HL-60 (cell line): ENCODE results near the gene PARVA.
"Not testable (repeated sequence)": the region's sequence is repeated elsewhere in the genome, so short reads cannot be mapped to it uniquely, and the experiment has no call there.

ENCODE experiments used
- DNase-seq, 2 experiments: peaks; one replicate each; pipeline ENCODE4 v3.0.0-alpha.2; 2010 to 2020; ENCODE audit warnings: low read depth in 1 of 2, low spot score in 1 of 2
- H3K27ac ChIP-seq: fragments of 250-450 bp; sonication (Bioruptor Pico); replicated peaks from 2 replicates; pipeline ENCODE4 v1.5.1; 2020; ENCODE audit warnings: mild to moderate bottlenecking, moderate library complexity
- H3K27me3 ChIP-seq: fragments of 250-450 bp; sonication (Bioruptor Pico); 2 replicates; pipeline ENCODE4 v1.5.1; 2021; ENCODE audit warnings: mild to moderate bottlenecking, moderate library complexity; ENCODE audit not compliant: insufficient read depth, poor library complexity, severe bottlenecking
- H3K4me3 ChIP-seq: replicated peaks from 2 replicates; pipeline ENCODE4 v1.5.1; 2011; ENCODE audit warnings: mild to moderate bottlenecking, control low read depth, low read length; ENCODE audit not compliant: insufficient read depth
- GABPA ChIP-seq: IDR thresholded peaks from 2 replicates; pipeline ENCODE4 v1.6.1; 2012; ENCODE audit warnings: low read depth
- POLR2AphosphoS5 ChIP-seq: IDR thresholded peaks from 2 replicates; pipeline ENCODE4 v1.6.1; 2012; ENCODE audit warnings: low read depth
- SPI1 ChIP-seq: IDR thresholded peaks from 2 replicates; pipeline ENCODE4 v1.6.1; 2012; ENCODE audit warnings: low read depth, mild to moderate bottlenecking, borderline replicate concordance
- TF ChIP-seq, protein P1 (sequence below): IDR thresholded peaks from one replicate; pipeline ENCODE4 v1.5.1; 2011; ENCODE audit warnings: low read length, control low read depth, inconsistent platforms; ENCODE audit not compliant: insufficient read depth
- TF ChIP-seq, protein P2 (sequence below): IDR thresholded peaks from 2 replicates; pipeline ENCODE4 v1.6.1; 2012; ENCODE audit warnings: low read depth; ENCODE audit not compliant: insufficient replicate concordance

PARVA gene

DNA sequence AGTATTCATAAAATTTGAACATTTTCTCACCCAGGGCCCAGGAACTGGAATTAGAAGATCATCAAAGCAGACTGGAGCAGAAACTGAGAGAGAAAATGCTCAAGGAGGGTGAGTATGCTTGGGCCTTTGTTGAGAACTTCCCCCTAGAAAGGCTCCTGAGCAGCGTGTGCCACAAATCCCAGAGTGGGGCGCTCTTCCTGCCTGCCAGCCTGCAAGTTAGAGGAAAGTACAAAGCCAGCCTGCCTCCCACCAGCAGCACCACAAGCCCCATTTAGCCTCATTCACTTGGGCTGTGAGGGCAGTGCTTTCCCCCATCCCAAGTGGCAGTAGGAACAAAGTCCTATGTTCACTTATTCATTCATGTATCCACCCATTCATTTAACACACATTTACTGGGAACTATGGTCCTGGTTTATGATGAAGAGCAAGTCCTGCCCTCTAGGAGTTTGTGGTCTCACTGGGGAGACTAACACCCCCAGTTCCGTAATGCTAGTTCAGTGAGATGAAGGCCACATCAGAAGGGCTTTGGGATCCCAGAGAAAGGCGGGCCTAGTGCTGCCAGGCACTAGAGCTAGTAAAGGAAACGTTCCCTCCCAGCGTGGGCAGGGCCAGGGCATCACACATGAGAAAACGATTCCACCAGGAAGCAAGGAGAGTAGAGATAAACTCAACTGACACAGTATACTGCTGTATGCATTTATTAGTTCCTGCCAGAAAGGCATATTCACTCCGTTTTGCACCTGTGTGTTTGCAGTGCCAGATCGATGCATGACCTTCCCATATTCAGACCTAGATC lies 22.4 kb upstream of the PARVA start:
- Histone ChIP-seq H3K4me3 (no peak overlapping the region), H3K27ac (no peak overlapping the region), H3K27me3 (no peaks in the 10 kb centered on the region)
- no peak for DNase-seq
- TF ChIP-seq SPI1: no peak
- TF ChIP-seq, protein P1, sequence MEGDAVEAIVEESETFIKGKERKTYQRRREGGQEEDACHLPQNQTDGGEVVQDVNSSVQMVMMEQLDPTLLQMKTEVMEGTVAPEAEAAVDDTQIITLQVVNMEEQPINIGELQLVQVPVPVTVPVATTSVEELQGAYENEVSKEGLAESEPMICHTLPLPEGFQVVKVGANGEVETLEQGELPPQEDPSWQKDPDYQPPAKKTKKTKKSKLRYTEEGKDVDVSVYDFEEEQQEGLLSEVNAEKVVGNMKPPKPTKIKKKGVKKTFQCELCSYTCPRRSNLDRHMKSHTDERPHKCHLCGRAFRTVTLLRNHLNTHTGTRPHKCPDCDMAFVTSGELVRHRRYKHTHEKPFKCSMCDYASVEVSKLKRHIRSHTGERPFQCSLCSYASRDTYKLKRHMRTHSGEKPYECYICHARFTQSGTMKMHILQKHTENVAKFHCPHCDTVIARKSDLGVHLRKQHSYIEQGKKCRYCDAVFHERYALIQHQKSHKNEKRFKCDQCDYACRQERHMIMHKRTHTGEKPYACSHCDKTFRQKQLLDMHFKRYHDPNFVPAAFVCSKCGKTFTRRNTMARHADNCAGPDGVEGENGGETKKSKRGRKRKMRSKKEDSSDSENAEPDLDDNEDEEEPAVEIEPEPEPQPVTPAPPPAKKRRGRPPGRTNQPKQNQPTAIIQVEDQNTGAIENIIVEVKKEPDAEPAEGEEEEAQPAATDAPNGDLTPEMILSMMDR: no peak
- TF ChIP-seq, protein P2, sequence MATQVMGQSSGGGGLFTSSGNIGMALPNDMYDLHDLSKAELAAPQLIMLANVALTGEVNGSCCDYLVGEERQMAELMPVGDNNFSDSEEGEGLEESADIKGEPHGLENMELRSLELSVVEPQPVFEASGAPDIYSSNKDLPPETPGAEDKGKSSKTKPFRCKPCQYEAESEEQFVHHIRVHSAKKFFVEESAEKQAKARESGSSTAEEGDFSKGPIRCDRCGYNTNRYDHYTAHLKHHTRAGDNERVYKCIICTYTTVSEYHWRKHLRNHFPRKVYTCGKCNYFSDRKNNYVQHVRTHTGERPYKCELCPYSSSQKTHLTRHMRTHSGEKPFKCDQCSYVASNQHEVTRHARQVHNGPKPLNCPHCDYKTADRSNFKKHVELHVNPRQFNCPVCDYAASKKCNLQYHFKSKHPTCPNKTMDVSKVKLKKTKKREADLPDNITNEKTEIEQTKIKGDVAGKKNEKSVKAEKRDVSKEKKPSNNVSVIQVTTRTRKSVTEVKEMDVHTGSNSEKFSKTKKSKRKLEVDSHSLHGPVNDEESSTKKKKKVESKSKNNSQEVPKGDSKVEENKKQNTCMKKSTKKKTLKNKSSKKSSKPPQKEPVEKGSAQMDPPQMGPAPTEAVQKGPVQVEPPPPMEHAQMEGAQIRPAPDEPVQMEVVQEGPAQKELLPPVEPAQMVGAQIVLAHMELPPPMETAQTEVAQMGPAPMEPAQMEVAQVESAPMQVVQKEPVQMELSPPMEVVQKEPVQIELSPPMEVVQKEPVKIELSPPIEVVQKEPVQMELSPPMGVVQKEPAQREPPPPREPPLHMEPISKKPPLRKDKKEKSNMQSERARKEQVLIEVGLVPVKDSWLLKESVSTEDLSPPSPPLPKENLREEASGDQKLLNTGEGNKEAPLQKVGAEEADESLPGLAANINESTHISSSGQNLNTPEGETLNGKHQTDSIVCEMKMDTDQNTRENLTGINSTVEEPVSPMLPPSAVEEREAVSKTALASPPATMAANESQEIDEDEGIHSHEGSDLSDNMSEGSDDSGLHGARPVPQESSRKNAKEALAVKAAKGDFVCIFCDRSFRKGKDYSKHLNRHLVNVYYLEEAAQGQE: no peak

DNA sequence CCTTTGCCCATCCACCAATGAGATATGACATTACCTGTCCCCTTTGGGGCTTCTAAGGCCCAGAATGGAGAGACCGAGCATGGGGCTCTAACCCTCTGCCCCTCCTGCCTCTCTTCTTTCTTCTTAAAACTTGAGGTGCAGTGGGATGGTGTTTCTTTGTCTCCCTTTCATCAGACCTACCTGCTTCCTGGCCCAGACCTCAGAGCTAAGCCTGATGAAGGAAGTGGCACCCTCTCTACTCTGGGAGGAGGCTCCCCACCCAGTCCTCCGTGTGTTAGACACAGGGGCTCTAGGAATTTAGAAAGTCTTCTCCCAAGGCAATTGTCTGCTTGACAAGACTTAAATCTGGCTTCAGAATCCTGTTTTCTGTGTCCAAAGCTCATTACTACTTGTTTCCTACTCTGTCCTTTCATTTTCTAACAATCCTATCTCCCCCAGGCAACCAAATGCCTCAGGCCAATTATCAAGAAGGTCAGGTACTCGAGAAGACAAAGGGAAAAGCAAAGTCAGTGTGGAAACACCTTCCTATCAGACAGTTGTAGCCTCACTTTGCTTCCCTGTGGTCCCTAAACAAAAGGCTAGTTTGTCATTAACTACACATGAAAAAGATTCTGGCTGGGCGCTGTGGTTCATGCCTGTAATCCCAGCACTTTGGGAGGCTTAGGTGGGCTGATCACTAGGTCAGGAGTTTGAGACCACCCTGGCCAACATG lies 20.3 kb upstream of the PARVA start:
- no peak overlapping the region for H3K4me3 ChIP-seq
- H3K27me3 ChIP-seq: peaks cover 5% of the 10 kb centered on the region
- H3K27ac ChIP-seq: no peak overlapping the region
- TF ChIP-seq, protein P2: no peak
- TF ChIP-seq, protein P1: no peak
- no peak for TF ChIP-seq GABPA
- no peak for TF ChIP-seq POLR2AphosphoS5
- no peak for TF ChIP-seq SPI1
- DNase-seq: no peak

DNA sequence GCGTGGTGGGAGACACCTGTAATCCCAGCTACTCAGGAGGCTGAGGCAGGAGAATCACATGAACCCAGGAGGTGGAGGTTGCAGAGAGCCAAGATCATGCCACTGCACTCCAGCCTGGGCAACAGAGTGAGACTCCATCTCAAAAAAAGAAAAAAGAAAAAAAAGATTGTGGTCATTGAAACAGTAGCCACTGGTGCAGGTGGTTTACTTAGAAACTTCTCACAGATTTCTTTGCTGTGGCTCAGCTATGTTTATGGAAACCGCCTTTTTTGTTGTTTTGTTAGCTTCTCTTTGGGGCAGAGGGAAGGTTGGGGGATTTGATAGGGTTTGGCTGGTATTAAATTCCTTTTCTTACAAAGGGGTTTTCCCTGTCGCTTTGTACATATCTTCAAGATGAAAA lies 19.7 kb upstream of the PARVA start:
- not testable (repeated sequence) for H3K27ac ChIP-seq, H3K27me3 ChIP-seq

DNA sequence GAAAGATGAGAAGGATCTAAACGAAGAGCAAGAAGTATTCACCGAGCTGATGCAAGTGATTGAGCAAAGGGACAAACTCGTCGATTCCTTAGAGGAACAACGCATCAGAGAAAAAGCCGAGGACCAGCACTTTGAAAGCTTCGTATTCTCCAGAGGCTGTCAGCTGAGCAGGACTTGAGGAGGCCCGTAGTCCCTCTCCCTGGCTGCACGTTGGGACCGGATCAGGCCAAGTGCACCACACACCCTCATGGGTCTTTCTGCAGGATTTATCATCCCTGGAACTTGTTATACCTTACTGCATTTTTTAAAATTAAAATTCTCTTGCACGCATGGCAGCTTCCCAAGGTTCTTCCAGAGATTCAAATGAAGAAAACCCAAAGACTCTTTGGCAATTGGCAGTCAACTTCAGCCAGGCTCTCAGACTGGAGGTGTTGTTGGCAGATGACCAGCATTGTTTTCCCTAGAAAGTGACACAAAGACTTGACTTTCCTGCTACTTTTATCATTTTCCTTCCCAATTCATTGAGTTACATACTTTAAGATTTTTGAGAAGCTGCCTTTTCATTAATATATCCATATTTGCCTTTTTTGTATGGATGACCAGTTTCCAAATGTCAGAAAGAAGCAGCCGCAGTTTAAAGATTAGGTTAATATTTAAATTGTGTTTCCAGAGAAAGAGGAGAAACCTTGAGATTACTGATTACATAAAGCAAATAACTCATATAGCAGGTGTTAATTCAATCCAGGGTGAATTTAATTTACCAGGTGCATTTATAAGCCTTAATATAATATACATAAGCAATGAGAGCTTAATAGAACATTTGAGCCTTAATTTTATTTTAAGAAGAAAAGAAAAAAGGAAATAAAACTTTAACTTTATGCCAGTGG lies 18.8 kb upstream of the PARVA start:
- Histone ChIP-seq H3K27ac (no peak overlapping the region), H3K4me3 (no peak overlapping the region), H3K27me3 (peaks cover 5% of the 10 kb centered on the region)
- TF ChIP-seq, protein P1: no peak
- TF ChIP-seq SPI1: no peak
- no peak for TF ChIP-seq GABPA
- TF ChIP-seq, protein P2: no peak
- TF ChIP-seq POLR2AphosphoS5: no peak
- DNase-seq: no peak

More for the DNA sequence above, 19.7 kb upstream of the PARVA start:
- not testable (repeated sequence) for DNase-seq, H3K4me3 ChIP-seq
